RWPE2 (cell line): ENCODE data around the gene URB1.
A peak's percentile ranks its signal among the peaks of the same experiment; 100 is the strongest.

Experiments used
- ATAC-seq: fragments of 200-7000 bp; cut with Tn5 transposase; 3 replicates; pipeline ENCODE4 v1.9.1; 2021; ENCODE audit warnings: low read depth
- DNase-seq: peaks from one replicate; pipeline ENCODE4 v3.0.0-alpha.2; 2020; ENCODE audit warnings: low spot score
- H3K27ac ChIP-seq: fragments of 450-650 bp; 2 replicates; pipeline ENCODE4 v1.5.1; 2017; ENCODE audit warnings: mild to moderate bottlenecking; ENCODE audit not compliant: poor library complexity, severe bottlenecking
- H3K27me3 ChIP-seq: fragments of 250-450 bp; sonication (Bioruptor Pico); 2 replicates; pipeline ENCODE4 v1.5.1; 2021; ENCODE audit warnings: mild to moderate bottlenecking, moderate library complexity; ENCODE audit not compliant: insufficient read depth, poor library complexity, severe bottlenecking
- H3K36me3 ChIP-seq: fragments of 250-450 bp; sonication (Bioruptor Pico); 2 replicates; pipeline ENCODE4 v1.5.1; 2020; ENCODE audit warnings: low read depth, mild to moderate bottlenecking, moderate library complexity
- H3K4me1 ChIP-seq: fragments of 250-450 bp; sonication (Bioruptor Pico); 2 replicates; pipeline ENCODE4 v1.5.1; 2021; ENCODE audit warnings: mild to moderate bottlenecking, moderate library complexity; ENCODE audit not compliant: insufficient read depth, poor library complexity, severe bottlenecking
- H3K4me3 ChIP-seq: fragments of 250-450 bp; sonication (Bioruptor Pico); 2 replicates; pipeline ENCODE4 v1.5.1; 2021; ENCODE audit warnings: mild to moderate bottlenecking, moderate library complexity; ENCODE audit not compliant: severe bottlenecking
- H3K9me3 ChIP-seq: fragments of 250-450 bp; sonication (Bioruptor Pico); 2 replicates; pipeline ENCODE4 v1.5.1; 2021; ENCODE audit warnings: mild to moderate bottlenecking, moderate library complexity; ENCODE audit not compliant: severe bottlenecking
- CTCF ChIP-seq: fragments of 450-650 bp; IDR thresholded peaks from one replicate; pipeline ENCODE4 v1.5.1; 2017; ENCODE audit warnings: mild to moderate bottlenecking, moderate library complexity; ENCODE audit not compliant: poor library complexity, severe bottlenecking

The URB1 gene

GRCh38 chr21:32426592-32427051 is 33.8 kb upstream of the URB1 start:
- no peak for TF ChIP-seq CTCF
- Histone ChIP-seq H3K27me3 (no peaks in the 10 kb centered on the region), H3K4me1 (peaks cover 52% of the 10 kb centered on the region), H3K27ac (peak overlapping the region; percentile 91), H3K36me3 (peaks cover 11% of the 10 kb centered on the region), H3K9me3 (no peaks in the 10 kb centered on the region), H3K4me3 (no peak overlapping the region)
- no peak for DNase-seq
- ATAC-seq = peak; percentile 62

- no peak overlapping the region for H3K4me3 ChIP-seq
- no peak for TF ChIP-seq CTCF
- ATAC-seq (peak; percentile 48), DNase-seq (no peak)
- H3K4me1 ChIP-seq = peaks cover 52% of the 10 kb centered on the region
- no peaks in the 10 kb centered on the region for H3K27me3 ChIP-seq
- H3K9me3 ChIP-seq = no peaks in the 10 kb centered on the region
- H3K36me3 ChIP-seq = peaks cover 11% of the 10 kb centered on the region
- H3K27ac ChIP-seq = peak overlapping the region; percentile 91
Measured at GRCh38 chr21:32426066-32426465, 33.3 kb upstream of the URB1 start.

GRCh38 chr21:32425628-32426027 is 32.8 kb upstream of the URB1 start:
- Histone ChIP-seq H3K27me3 (no peaks in the 10 kb centered on the region), H3K36me3 (peaks cover 11% of the 10 kb centered on the region), H3K27ac (peak overlapping the region; percentile 91), H3K4me3 (no peak overlapping the region), H3K4me1 (peaks cover 52% of the 10 kb centered on the region), H3K9me3 (no peaks in the 10 kb centered on the region)
- DNase-seq = no peak
- TF ChIP-seq CTCF = no peak
- peak; percentile 4; the same call in 2 of the 3 replicates for ATAC-seq

GRCh38 chr21:32424674-32425073 is 31.9 kb upstream of the URB1 start:
- no peaks in the 10 kb centered on the region for H3K27me3 ChIP-seq
- DNase-seq (no peak), ATAC-seq (no peak)
- H3K4me1 ChIP-seq = peaks cover 52% of the 10 kb centered on the region
- no peaks in the 10 kb centered on the region for H3K9me3 ChIP-seq
- H3K4me3 ChIP-seq = no peak overlapping the region
- peak overlapping the region; percentile 91 for H3K27ac ChIP-seq
- peaks cover 11% of the 10 kb centered on the region for H3K36me3 ChIP-seq
- no peak for TF ChIP-seq CTCF

- Histone ChIP-seq H3K36me3 (peaks cover 13% of the 10 kb centered on the region), H3K9me3 (no peaks in the 10 kb centered on the region), H3K27ac (peak overlapping the region; percentile 91), H3K4me1 (peaks cover 52% of the 10 kb centered on the region), H3K27me3 (no peaks in the 10 kb centered on the region), H3K4me3 (no peak overlapping the region)
- DNase-seq = no peak
- no peak for ATAC-seq
- TF ChIP-seq CTCF = no peak
Measured at GRCh38 chr21:32424191-32424535, 31.4 kb upstream of the URB1 start.
